A549 (cell line): ENCODE measurements around the gene DIS3L2.

Source experiments
- EP300 ChIP-seq, 2 experiments: fragments of >200 bp; sonication (Bioruptor Twin); formaldehyde crosslinking; IDR thresholded peaks; 2 replicates in 1 of 2; 3 replicates in 1 of 2; pipeline ENCODE4 v1.6.1; 2016 to 2017
- FOSB ChIP-seq: fragments of 250-450 bp; sonication (Bioruptor Pico); IDR thresholded peaks from 2 replicates; pipeline ENCODE4 v1.5.0; 2020; ENCODE audit warnings: mild to moderate bottlenecking, moderate library complexity
- GATA3 ChIP-seq: IDR thresholded peaks from 2 replicates; pipeline ENCODE4 v1.6.1; 2012; ENCODE audit warnings: borderline replicate concordance
- MAZ ChIP-seq: fragments of 150-350 bp; IDR thresholded peaks from 2 replicates; pipeline ENCODE4 v1.6.1; 2014; ENCODE audit warnings: antibody characterized with exemption, low read depth, low read length, borderline replicate concordance
- POLR2A ChIP-seq: IDR thresholded peaks from 2 replicates; pipeline ENCODE4 v1.6.1; 2012; ENCODE audit warnings: mild to moderate bottlenecking, low read length
- RAD21 ChIP-seq, 2 experiments: fragments of >200 bp in 1 of 2; sonication (Bioruptor Twin) in 1 of 2; formaldehyde crosslinking in 1 of 2; IDR thresholded peaks in 1 of 2; conservative IDR thresholded peaks in 1 of 2; 2 replicates in 1 of 2; 3 replicates in 1 of 2; pipeline ENCODE4 v1.6.1; 2012 to 2018; ENCODE audit warnings: inconsistent platforms in 1 of 2
- RFX5 ChIP-seq: fragments of 450-650 bp; IDR thresholded peaks from 2 replicates; pipeline ENCODE4 v1.7.1; 2014; ENCODE audit warnings: antibody characterized with exemption, mild to moderate bottlenecking, moderate library complexity
- TF ChIP-seq, protein P1 (sequence below): fragments of 200-600 bp; sonication (generic); IDR thresholded peaks from 2 replicates; pipeline ENCODE4 v1.6.1; 2016; ENCODE audit warnings: antibody characterized with exemption, mild to moderate bottlenecking, moderate library complexity
- TF ChIP-seq, protein P2 (sequence below): fragments of >200 bp; sonication (Bioruptor Twin); formaldehyde crosslinking; IDR thresholded peaks from 3 replicates; pipeline ENCODE4 v1.5.1; 2016

DNA sequence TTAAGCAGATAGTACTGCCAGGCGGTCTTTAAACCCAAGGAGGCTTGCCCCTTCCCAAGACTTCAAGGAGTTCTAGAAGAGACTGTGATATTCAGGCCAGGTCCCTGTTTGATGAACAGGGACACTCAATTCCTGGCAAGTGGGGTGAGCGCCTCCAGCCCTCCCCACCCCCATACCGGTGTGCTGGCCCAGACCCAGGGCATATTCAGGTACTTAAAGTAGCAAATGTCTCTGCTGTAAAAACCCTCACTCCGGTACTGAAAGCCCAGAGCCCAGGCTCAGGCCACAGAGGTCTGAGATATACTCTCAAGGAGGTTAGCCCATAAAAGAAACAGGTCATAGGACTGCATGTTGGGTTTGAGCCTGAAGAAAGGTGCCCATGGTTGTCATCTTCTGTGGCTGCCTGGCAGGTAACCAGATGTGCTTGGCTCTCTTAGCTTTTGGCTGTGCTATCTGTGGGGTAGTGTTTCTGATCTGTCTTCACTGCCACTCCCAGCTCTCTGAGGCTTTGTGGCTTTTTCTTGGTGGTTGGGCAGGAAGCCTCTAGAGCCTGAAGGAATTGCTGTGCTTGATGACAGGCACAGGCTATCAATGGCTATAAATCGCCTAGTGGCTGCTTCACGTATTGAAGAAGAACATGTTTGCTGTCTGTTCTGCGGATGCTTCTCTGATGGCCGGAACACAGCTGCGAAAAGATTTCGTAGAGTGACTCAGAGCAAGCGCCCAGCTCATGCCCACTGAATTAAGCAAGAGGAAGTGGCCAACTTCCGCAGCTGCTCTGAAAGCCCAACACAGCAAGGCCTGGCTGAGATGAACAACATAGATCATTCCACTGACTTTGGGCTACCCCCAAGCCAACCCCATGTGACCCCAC is 353.8 kb downstream of the DIS3L2 start:
- TF ChIP-seq, protein P1, sequence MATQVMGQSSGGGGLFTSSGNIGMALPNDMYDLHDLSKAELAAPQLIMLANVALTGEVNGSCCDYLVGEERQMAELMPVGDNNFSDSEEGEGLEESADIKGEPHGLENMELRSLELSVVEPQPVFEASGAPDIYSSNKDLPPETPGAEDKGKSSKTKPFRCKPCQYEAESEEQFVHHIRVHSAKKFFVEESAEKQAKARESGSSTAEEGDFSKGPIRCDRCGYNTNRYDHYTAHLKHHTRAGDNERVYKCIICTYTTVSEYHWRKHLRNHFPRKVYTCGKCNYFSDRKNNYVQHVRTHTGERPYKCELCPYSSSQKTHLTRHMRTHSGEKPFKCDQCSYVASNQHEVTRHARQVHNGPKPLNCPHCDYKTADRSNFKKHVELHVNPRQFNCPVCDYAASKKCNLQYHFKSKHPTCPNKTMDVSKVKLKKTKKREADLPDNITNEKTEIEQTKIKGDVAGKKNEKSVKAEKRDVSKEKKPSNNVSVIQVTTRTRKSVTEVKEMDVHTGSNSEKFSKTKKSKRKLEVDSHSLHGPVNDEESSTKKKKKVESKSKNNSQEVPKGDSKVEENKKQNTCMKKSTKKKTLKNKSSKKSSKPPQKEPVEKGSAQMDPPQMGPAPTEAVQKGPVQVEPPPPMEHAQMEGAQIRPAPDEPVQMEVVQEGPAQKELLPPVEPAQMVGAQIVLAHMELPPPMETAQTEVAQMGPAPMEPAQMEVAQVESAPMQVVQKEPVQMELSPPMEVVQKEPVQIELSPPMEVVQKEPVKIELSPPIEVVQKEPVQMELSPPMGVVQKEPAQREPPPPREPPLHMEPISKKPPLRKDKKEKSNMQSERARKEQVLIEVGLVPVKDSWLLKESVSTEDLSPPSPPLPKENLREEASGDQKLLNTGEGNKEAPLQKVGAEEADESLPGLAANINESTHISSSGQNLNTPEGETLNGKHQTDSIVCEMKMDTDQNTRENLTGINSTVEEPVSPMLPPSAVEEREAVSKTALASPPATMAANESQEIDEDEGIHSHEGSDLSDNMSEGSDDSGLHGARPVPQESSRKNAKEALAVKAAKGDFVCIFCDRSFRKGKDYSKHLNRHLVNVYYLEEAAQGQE, result no peak
- TF ChIP-seq MAZ (no peak), RFX5 (no peak), FOSB (CRISPR knock-in tag) (no peak), RAD21 (conservative IDR thresholded peaks at IDR 0.05 in 1 of 2, IDR thresholded peaks at IDR 0.05 in 1 of 2) (no peak), GATA3 (no peak), EP300 (IDR thresholded peaks at IDR 0.05) (no peak), POLR2A (no peak)
- TF ChIP-seq, protein P2, sequence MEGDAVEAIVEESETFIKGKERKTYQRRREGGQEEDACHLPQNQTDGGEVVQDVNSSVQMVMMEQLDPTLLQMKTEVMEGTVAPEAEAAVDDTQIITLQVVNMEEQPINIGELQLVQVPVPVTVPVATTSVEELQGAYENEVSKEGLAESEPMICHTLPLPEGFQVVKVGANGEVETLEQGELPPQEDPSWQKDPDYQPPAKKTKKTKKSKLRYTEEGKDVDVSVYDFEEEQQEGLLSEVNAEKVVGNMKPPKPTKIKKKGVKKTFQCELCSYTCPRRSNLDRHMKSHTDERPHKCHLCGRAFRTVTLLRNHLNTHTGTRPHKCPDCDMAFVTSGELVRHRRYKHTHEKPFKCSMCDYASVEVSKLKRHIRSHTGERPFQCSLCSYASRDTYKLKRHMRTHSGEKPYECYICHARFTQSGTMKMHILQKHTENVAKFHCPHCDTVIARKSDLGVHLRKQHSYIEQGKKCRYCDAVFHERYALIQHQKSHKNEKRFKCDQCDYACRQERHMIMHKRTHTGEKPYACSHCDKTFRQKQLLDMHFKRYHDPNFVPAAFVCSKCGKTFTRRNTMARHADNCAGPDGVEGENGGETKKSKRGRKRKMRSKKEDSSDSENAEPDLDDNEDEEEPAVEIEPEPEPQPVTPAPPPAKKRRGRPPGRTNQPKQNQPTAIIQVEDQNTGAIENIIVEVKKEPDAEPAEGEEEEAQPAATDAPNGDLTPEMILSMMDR, result no peak
